Kidney (tissue), 14 donors: ENCODE measurements around the gene IRF1. TPM values are rescaled to one million over a fixed set of nuclear protein-coding genes. Genes with fewer than 3 reads are reported as not detected.
A peak's percentile ranks its signal among the peaks of the same experiment; 100 is the strongest.

Experiments
- DNase-seq, 5 donors: peaks; one replicate each; pipeline ENCODE4 v3.0.0-alpha.2; 2013 to 2020
- FAIRE-seq: peaks from 2 replicates; lab custom pipeline; 2012; peaks lifted over from hg19 to GRCh38; lab: Jason Lieb, UNC
- H3K27ac ChIP-seq, 2 donors: one replicate each; pipeline ENCODE4 v1.7.0; 2013; ENCODE audit warnings: low read depth in 2 of 2, low read length in 2 of 2, inconsistent platforms in 1 of 2
- H3K27me3 ChIP-seq: one replicate; pipeline ENCODE4 v1.7.1; 2013; ENCODE audit warnings: low read length, inconsistent platforms; ENCODE audit not compliant: control insufficient read depth, insufficient read depth
- H3K36me3 ChIP-seq, 3 donors: one replicate each; pipeline versions ENCODE4 v1.7.0 to v1.7.1; 2013; ENCODE audit warnings: low read length in 3 of 3, control low read depth in 1 of 3, inconsistent platforms in 1 of 3; ENCODE audit not compliant: insufficient read depth in 3 of 3, control insufficient read depth in 2 of 3
- H3K4me1 ChIP-seq, 3 donors: one replicate each; pipeline versions ENCODE4 v1.7.0 to v1.7.1; 2013; ENCODE audit warnings: low read length in 3 of 3, inconsistent platforms in 1 of 3, low read depth in 1 of 3; ENCODE audit not compliant: control insufficient read depth in 2 of 3, insufficient read depth in 2 of 3
- H3K4me3 ChIP-seq, 3 donors: one replicate each; pipeline versions ENCODE4 v1.7.0 to v1.8.1; 2013; ENCODE audit warnings: low read length in 3 of 3, control low read depth in 1 of 3, inconsistent platforms in 1 of 3
- H3K9ac ChIP-seq, 3 donors: one replicate each; pipeline versions ENCODE4 v1.7.0 to v1.7.1; 2013; ENCODE audit warnings: low read length in 3 of 3, control low read depth in 1 of 3, inconsistent platforms in 1 of 3
- H3K9me3 ChIP-seq, 3 donors: one replicate each; pipeline versions ENCODE4 v1.7.0 to v1.7.1; 2013; ENCODE audit warnings: low read length in 3 of 3, control low read depth in 1 of 3, inconsistent platforms in 1 of 3; ENCODE audit not compliant: control insufficient read depth in 2 of 3, insufficient read depth in 1 of 3
- intact Hi-C: fragments of 100-400 bp; cut with DNase I; formaldehyde crosslinking; loops from one replicate; pipeline ENCODE4 v1.11.1; 2022
- polyA plus RNA-seq: library from polyadenylated mRNA; stranded (reverse); fragments of 350-450 nt; fragmentation: Illumina TruSeq; extraction: RNeasy Lipid Tissue Mini Kit (QIAGEN cat#74804); gene quantifications from one replicate; pipeline ENCODE4 v1.2.3, GENCODE V29; 2014; ENCODE audit warnings: low read depth, low replicate concordance; ENCODE audit not compliant: insufficient read depth
- total RNA-seq: library from RNA; stranded (reverse); fragmentation: NEBNext Ultra II Directional; extraction: Animal tissue kit (Norgen Biotek cat#: 25700); gene quantifications from one replicate; pipeline ENCODE4 v1.2.1, GENCODE V29; 2021
- TF ChIP-seq, protein P1 (sequence below): IDR thresholded peaks from 3 replicates; pipeline ENCODE4 v1.5.1; 2012; ENCODE audit warnings: mild to moderate bottlenecking, moderate library complexity, borderline replicate concordance; ENCODE audit not compliant: insufficient read depth; ENCODE audit errors: extremely low read depth
- donor health status: control.
- donor health status: control.
- donor health status: control.
- donor health status: control.
- donor health status: control.
- donor health status: DM: yes; HTN: yes; CAD: no.
- donor health status: Normal renal cell carcinoma (clear cell type).

Gene IRF1
- total and polyA plus RNA-seq, 2 donors from 2014 or later = 20.5 to 55.6 TPM

- DNase-seq = no peak
- intact Hi-C loops = no loop called here
- peaks cover 0 to 7% (median 5%) of the 10 kb centered on the region in 3 donors for H3K36me3 ChIP-seq
- H3K9me3 ChIP-seq = no peaks in the 10 kb centered on the region
- peaks cover 7 to 39% (median 17%) of the 10 kb centered on the region in 3 donors for H3K4me1 ChIP-seq
- no peak for FAIRE-seq
- no peak overlapping the region for H3K27ac ChIP-seq
- no peaks in the 10 kb centered on the region for H3K27me3 ChIP-seq
- H3K4me3 ChIP-seq = no peak overlapping the region
- TF ChIP-seq, protein P1, sequence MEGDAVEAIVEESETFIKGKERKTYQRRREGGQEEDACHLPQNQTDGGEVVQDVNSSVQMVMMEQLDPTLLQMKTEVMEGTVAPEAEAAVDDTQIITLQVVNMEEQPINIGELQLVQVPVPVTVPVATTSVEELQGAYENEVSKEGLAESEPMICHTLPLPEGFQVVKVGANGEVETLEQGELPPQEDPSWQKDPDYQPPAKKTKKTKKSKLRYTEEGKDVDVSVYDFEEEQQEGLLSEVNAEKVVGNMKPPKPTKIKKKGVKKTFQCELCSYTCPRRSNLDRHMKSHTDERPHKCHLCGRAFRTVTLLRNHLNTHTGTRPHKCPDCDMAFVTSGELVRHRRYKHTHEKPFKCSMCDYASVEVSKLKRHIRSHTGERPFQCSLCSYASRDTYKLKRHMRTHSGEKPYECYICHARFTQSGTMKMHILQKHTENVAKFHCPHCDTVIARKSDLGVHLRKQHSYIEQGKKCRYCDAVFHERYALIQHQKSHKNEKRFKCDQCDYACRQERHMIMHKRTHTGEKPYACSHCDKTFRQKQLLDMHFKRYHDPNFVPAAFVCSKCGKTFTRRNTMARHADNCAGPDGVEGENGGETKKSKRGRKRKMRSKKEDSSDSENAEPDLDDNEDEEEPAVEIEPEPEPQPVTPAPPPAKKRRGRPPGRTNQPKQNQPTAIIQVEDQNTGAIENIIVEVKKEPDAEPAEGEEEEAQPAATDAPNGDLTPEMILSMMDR = no peak
- no peak overlapping the region for H3K9ac ChIP-seq
Observed at GRCh38 chr5:132492386-132493125, 2.0 kb upstream of the IRF1 start.

DNA sequence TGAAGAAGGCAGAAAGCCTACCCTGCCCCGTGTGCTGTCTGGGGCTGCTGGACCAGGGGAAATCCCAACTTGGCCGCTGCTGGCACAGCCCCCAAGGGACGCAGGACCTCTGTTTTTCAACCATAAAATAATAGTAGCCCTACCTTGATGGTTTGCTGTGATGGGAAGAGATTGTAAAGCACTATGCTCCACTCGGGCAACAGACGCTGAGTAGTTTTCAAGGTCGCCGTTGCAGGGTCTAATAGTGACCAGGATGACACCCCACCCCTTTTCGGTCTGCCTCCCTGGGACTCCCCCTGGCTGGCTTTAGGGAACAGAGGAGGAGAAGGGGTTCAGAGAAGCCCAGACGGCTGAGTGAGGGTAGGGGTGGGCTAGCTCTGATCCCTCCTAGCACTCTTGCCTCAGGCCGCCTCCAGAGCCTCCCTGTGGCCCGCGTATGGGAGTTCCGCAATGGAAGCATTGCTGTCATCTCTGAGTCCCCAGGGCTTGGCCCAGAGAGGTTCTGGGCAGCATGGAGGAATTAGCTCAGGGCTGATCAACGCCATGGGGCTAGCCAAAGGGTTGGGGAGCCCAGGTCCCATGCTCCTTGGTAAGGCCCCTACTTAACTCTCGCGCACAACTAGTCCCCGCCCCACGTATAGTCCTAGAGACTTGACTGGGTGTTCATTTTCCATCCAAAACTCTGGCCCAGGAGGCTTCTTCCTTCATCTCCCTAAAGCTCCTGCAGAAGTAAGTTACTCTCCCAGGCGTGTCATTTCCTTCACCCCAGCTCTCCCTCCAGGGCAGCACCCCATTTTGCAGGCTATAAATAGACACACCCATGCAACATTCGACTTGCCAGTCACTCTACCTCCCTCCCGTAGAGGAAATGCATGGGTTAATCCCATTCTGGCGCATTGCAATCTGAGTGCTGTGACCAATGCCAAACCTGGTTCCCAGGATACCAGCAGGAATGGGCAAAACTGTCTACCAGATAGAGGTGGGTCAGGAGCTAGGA lies 1.1 kb upstream of the IRF1 start:
- Histone ChIP-seq H3K9ac (peak overlapping the region in 2 of 3 donors; percentile 28 to 83), H3K36me3 (peaks cover 0 to 16% (median 13%) of the 10 kb centered on the region in 3 donors), H3K9me3 (no peaks in the 10 kb centered on the region), H3K27me3 (no peaks in the 10 kb centered on the region), H3K27ac (peak overlapping the region; percentile 96 to 97), H3K4me3 (peak overlapping the region in 2 of 3 donors; percentile 25 to 63), H3K4me1 (peaks cover 3 to 43% (median 16%) of the 10 kb centered on the region in 3 donors)
- TF ChIP-seq, protein P1 = no peak
- FAIRE-seq (no peak), DNase-seq (peak in 1 of 5 donors; percentile 57)
- intact Hi-C loops = no loop called here

DNA sequence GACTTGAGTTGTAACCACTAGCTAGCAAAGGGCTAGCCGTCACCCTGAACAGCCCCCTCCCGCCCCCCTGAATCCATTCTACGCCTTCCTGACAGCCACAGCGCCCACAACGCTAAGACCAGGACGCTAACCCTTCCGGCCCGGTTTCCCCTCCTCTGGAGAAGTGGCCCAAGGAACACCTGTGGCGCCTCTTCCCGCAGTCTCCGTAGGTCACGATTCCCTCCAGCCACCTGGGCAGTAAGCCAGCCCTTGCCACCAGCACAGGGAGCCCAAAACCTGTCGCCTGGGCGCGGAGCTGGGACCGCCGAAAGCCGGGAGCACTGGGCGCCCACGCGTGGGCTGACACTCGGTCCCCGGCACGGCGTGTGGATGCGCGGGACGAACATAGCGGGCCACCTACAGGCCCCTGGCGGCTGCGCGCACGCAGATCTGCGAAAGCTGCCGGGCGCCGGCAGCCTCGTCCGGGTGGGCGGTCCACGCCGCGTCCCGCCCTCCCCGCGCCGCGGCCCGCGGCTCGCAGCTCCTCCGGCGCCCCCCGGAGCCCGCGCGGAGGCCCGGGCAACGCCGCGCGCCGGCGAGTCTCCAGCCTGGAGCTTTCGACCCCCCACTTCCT lies 596 bp downstream of the IRF1 start:
- H3K27ac ChIP-seq = peak overlapping the region; percentile 96 to 97
- peak overlapping the region; percentile 1 to 74 (median 44) for H3K9ac ChIP-seq
- DNase-seq (peak; percentile 37 to 91 (median 57)), FAIRE-seq (no peak)
- peaks cover 0 to 51% (median 10%) of the 10 kb centered on the region in 3 donors for H3K4me1 ChIP-seq
- H3K36me3 ChIP-seq = peaks cover 0 to 31% (median 30%) of the 10 kb centered on the region in 3 donors
- TF ChIP-seq, protein P1 = peak; percentile 19
- H3K27me3 ChIP-seq = no peaks in the 10 kb centered on the region
- intact Hi-C loops = loop anchor here (10.0 kb wide), 1 partner anchor 65 kb away; no protein-coding TSS in a partner anchor
- H3K4me3 ChIP-seq = peak overlapping the region; percentile 46 to 67 (median 66)
- H3K9me3 ChIP-seq = no peaks in the 10 kb centered on the region
